GM21526 (cell line): ENCODE results near the gene NPIPB9.

Experiments used
- ATAC-seq: cut with Tn5 transposase; IDR thresholded peaks from one replicate; pipeline ENCODE4 v1.9.1; 2021; ENCODE audit warnings: moderate library complexity; ENCODE audit not compliant: unreplicated experiment, low FRiP score

The NPIPB9 gene

GRCh38 chr16:28821874-28822519, 70.4 kb downstream of the NPIPB9 start:
- ATAC-seq = no peak
